SK-N-SH treated with all-trans-retinoic acid at 6 μM for 48 hours (cell line): ENCODE data around the gene GRK3.
"Not testable (repeated sequence)": the region's sequence is repeated elsewhere in the genome, so short reads cannot be mapped to it uniquely, and the experiment has no call there.

Experiments
- CSDC2 ChIP-seq: fragments of 250-450 bp; sonication (Bioruptor Pico); IDR thresholded peaks from 2 replicates; pipeline ENCODE4 v1.5.0; 2020; ENCODE audit warnings: mild to moderate bottlenecking, moderate library complexity
- RARB ChIP-seq: fragments of 250-450 bp; sonication (Bioruptor Pico); IDR thresholded peaks from 2 replicates; pipeline ENCODE4 v1.8.0; 2021; ENCODE audit warnings: mild to moderate bottlenecking, moderate library complexity
- SNAI2 ChIP-seq: fragments of 250-450 bp; sonication (Bioruptor Pico); IDR thresholded peaks from 2 replicates; pipeline ENCODE4 v1.5.0; 2020; ENCODE audit warnings: mild to moderate bottlenecking, moderate library complexity
- TCF4 ChIP-seq: fragments of 250-450 bp; sonication (Bioruptor Pico); IDR thresholded peaks from 2 replicates; pipeline ENCODE4 v1.8.0; 2021; ENCODE audit warnings: mild to moderate bottlenecking, moderate library complexity, borderline replicate concordance
- ZNF70 ChIP-seq: fragments of 450-650 bp; formaldehyde crosslinking; IDR thresholded peaks from 2 replicates; pipeline ENCODE4 v1.5.0; 2020; ENCODE audit warnings: mild to moderate bottlenecking, moderate library complexity
- TF ChIP-seq, protein P1 (sequence below): fragments of 250-450 bp; sonication (Bioruptor Pico); IDR thresholded peaks from 2 replicates; pipeline ENCODE4 v1.5.1; 2020; ENCODE audit warnings: low read depth, mild to moderate bottlenecking, moderate library complexity
- TF ChIP-seq, protein P2 (sequence below): fragments of 250-450 bp; sonication (Bioruptor Pico); IDR thresholded peaks from 2 replicates; pipeline ENCODE4 v1.5.0; 2020; ENCODE audit warnings: mild to moderate bottlenecking, moderate library complexity

DNA sequence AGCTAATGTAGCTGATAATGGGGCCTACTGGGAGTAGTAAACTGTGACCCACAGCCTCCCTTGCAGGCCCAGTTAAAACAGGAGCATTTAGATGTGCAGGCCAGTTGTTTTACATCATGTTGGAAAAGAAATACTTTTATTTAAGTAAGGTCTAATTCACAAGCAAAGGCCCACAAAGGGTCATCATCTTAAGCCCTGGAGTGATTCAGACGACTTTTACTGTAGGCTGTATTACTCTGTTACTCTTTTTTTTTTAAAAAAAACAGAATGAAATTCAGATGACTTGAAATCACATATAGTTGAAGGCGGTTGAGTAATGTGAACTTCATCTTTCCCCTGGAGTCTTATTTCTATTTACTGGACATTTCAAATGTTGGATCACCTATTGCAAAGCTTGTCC lies 3.6 kb downstream of the GRK3 start:
- TF ChIP-seq SNAI2; CSDC2 (CRISPR knock-in tag); ZNF70 (CRISPR knock-in tag); TCF4; RARB (CRISPR knock-in tag): not testable (repeated sequence)
- TF ChIP-seq, protein P1, sequence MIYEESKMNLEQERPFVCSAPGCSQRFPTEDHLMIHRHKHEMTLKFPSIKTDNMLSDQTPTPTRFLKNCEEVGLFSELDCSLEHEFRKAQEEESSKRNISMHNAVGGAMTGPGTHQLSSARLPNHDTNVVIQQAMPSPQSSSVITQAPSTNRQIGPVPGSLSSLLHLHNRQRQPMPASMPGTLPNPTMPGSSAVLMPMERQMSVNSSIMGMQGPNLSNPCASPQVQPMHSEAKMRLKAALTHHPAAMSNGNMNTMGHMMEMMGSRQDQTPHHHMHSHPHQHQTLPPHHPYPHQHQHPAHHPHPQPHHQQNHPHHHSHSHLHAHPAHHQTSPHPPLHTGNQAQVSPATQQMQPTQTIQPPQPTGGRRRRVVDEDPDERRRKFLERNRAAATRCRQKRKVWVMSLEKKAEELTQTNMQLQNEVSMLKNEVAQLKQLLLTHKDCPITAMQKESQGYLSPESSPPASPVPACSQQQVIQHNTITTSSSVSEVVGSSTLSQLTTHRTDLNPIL (CRISPR knock-in tag): not testable (repeated sequence)
- TF ChIP-seq, protein P2, sequence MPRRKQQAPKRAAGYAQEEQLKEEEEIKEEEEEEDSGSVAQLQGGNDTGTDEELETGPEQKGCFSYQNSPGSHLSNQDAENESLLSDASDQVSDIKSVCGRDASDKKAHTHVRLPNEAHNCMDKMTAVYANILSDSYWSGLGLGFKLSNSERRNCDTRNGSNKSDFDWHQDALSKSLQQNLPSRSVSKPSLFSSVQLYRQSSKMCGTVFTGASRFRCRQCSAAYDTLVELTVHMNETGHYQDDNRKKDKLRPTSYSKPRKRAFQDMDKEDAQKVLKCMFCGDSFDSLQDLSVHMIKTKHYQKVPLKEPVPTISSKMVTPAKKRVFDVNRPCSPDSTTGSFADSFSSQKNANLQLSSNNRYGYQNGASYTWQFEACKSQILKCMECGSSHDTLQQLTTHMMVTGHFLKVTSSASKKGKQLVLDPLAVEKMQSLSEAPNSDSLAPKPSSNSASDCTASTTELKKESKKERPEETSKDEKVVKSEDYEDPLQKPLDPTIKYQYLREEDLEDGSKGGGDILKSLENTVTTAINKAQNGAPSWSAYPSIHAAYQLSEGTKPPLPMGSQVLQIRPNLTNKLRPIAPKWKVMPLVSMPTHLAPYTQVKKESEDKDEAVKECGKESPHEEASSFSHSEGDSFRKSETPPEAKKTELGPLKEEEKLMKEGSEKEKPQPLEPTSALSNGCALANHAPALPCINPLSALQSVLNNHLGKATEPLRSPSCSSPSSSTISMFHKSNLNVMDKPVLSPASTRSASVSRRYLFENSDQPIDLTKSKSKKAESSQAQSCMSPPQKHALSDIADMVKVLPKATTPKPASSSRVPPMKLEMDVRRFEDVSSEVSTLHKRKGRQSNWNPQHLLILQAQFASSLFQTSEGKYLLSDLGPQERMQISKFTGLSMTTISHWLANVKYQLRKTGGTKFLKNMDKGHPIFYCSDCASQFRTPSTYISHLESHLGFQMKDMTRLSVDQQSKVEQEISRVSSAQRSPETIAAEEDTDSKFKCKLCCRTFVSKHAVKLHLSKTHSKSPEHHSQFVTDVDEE (CRISPR knock-in tag): not testable (repeated sequence)
